Esophagus squamous epithelium (tissue), 5 donors: ENCODE measurements around the gene IFI44. TPM values are rescaled to one million over a fixed set of nuclear protein-coding genes. Genes with fewer than 3 reads are reported as not detected.
A peak's percentile ranks its signal among the peaks of the same experiment; 100 is the strongest.

Experiments used
- DNase-seq: peaks from one replicate; lab custom pipeline; 2025; lab: John Stamatoyannopoulos, UW
- H3K27ac ChIP-seq, 4 donors: fragments of 200-600 bp; sonication (generic); one replicate each; pipeline ENCODE4 v1.5.1; 2016 to 2019; ENCODE audit warnings: mild to moderate bottlenecking in 1 of 4
- H3K27me3 ChIP-seq, 4 donors: fragments of 200-600 bp; sonication (generic); 1 replicate in 3 of 4; 2 replicates in 1 of 4; pipeline versions ENCODE4 v1.5.1 to v1.6.0; 2017 to 2021; ENCODE audit warnings: antibody characterized with exemption in 1 of 4
- H3K36me3 ChIP-seq, 3 donors: fragments of 200-600 bp; sonication (generic); one replicate each; pipeline ENCODE4 v1.5.1; 2016 to 2019
- H3K4me1 ChIP-seq, 3 donors: fragments of 200-600 bp; sonication (generic); one replicate each; pipeline ENCODE4 v1.5.1; 2017 to 2019
- H3K4me3 ChIP-seq, 4 donors: fragments of 200-600 bp; sonication (generic); 1 replicate in 3 of 4; 2 replicates in 1 of 4; pipeline ENCODE4 v1.5.1; 2016 to 2019; ENCODE audit warnings: mild to moderate bottlenecking in 2 of 4, moderate library complexity in 1 of 4
- H3K9me3 ChIP-seq, 3 donors: fragments of 200-600 bp; sonication (generic); one replicate each; pipeline ENCODE4 v1.5.1; 2016 to 2019
- CTCF ChIP-seq, 6 experiments: fragments of 450-650 bp in 4 of 6; fragments of 200-600 bp in 2 of 6; sonication (generic) in 2 of 6; IDR thresholded peaks; one replicate each; pipeline ENCODE4 v1.5.1; 2016 to 2019; ENCODE audit warnings: antibody characterized with exemption in 6 of 6, mild to moderate bottlenecking in 4 of 6, moderate library complexity in 4 of 6
- POLR2A ChIP-seq, 4 donors: fragments of 450-650 bp; IDR thresholded peaks; one replicate each; pipeline ENCODE4 v1.6.1; 2017; ENCODE audit warnings: antibody characterized with exemption in 4 of 4, mild to moderate bottlenecking in 4 of 4, moderate library complexity in 3 of 4
- WGBS, 2 donors: methylation state at CpG; one replicate each; pipeline ENCODE4 v1.1.5; 2018; 5-methylcytosine and 5-hydroxymethylcytosine counted together
- intact Hi-C: fragments of 100-400 bp; cut with DNase I; formaldehyde crosslinking; loops from one replicate; pipeline ENCODE4 v1.15.0; 2022
- total RNA-seq, 4 donors: library from RNA; depleted of rRNA; stranded (reverse); fragments of >200 nt; gene quantifications; one replicate each; pipeline ENCODE4 v1.1.0, GENCODE V29; 2016
- donor health status: DM: yes; HTN: yes; CAD: no.

Gene IFI44
- total RNA-seq, 4 donors from 2014 or later: 3.1 to 33.0 (median 7.6) TPM

- H3K36me3 ChIP-seq: no peaks in the 10 kb centered on the region
- H3K4me3 ChIP-seq: no peak overlapping the region
- H3K4me1 ChIP-seq: no peaks in the 10 kb centered on the region
- intact Hi-C loops: loop anchor here (5.0 kb wide), 1 partner anchor 55 kb away; no protein-coding TSS in a partner anchor
- H3K9me3 ChIP-seq: no peaks in the 10 kb centered on the region
- 100% methylated on average over 1 of the region's 1 CpG; no CpG with 5 or more reads in 1 of the 2 donors for WGBS, 2 donors
- TF ChIP-seq CTCF (IDR thresholded peaks at IDR 0.05) (no peak), POLR2A (IDR thresholded peaks at IDR 0.05) (no peak)
- H3K27ac ChIP-seq: no peak overlapping the region
- no peaks in the 10 kb centered on the region for H3K27me3 ChIP-seq
- no peak for DNase-seq
These were observed 22.8 kb downstream of the IFI44 start for GRCh38 chr1:78672428-78672827.

- WGBS, 2 donors: 90 to 94% methylated on average over 3 to 5 of the region's 5 CpGs
- Histone ChIP-seq H3K36me3 (no peaks in the 10 kb centered on the region), H3K27ac (no peak overlapping the region), H3K4me1 (no peaks in the 10 kb centered on the region), H3K9me3 (no peaks in the 10 kb centered on the region), H3K4me3 (no peak overlapping the region), H3K27me3 (no peaks in the 10 kb centered on the region)
- intact Hi-C loops: loop anchor here (5.0 kb wide), 1 partner anchor 56 kb away; no protein-coding TSS in a partner anchor
- no peak for DNase-seq
- no peak for TF ChIP-seq CTCF (IDR thresholded peaks at IDR 0.05)
- no peak for TF ChIP-seq POLR2A (IDR thresholded peaks at IDR 0.05)
These were observed 23.5 kb downstream of the IFI44 start for GRCh38 chr1:78673120-78673519.

- TF ChIP-seq POLR2A (IDR thresholded peaks at IDR 0.05) (no peak), CTCF (IDR thresholded peaks at IDR 0.05) (peak; percentile 68 to 89 (median 76))
- no peak overlapping the region for H3K4me3 ChIP-seq
- H3K27ac ChIP-seq: no peak overlapping the region
- 38 to 44% methylated on average over 9 of the region's 9 CpGs for WGBS, 2 donors
- intact Hi-C loops: no loop called here
- no peak for DNase-seq
- H3K27me3 ChIP-seq: peaks cover 0 to 3% (median 0%) of the 10 kb centered on the region in 4 donors
- no peaks in the 10 kb centered on the region for H3K9me3 ChIP-seq
- H3K36me3 ChIP-seq: no peaks in the 10 kb centered on the region
- H3K4me1 ChIP-seq: no peaks in the 10 kb centered on the region
These were observed 26.8 kb downstream of the IFI44 start for GRCh38 chr1:78676347-78676982.

GRCh38 chr1:78676993-78677392 is 27.4 kb downstream of the IFI44 start:
- WGBS, 2 donors: 66 to 71% methylated on average over 3 of the region's 3 CpGs

More at GRCh38 chr1:78676993-78677392, 27.4 kb downstream of the IFI44 start:
- TF ChIP-seq POLR2A (IDR thresholded peaks at IDR 0.05): no peak
- TF ChIP-seq CTCF (IDR thresholded peaks at IDR 0.05): no peak
- Histone ChIP-seq H3K36me3 (no peaks in the 10 kb centered on the region), H3K4me3 (no peak overlapping the region), H3K9me3 (no peaks in the 10 kb centered on the region), H3K27me3 (peaks cover 0 to 3% (median 0%) of the 10 kb centered on the region in 4 donors), H3K4me1 (no peaks in the 10 kb centered on the region), H3K27ac (no peak overlapping the region)
- DNase-seq: no peak
- intact Hi-C loops: no loop called here
